Common myeloid progenitor, CD34-positive (primary cell): Measurements from ENCODE around the gene MXRA8.

Experiments used
- CTCF ChIA-PET: fragments of 350-600 bp; sonication (Branson Sonifier 250); formaldehyde crosslinking; loops from one replicate; lab custom pipeline; 2021; ENCODE audit warnings: antibody characterized with exemption; lab: Charles Lee
- POLR2A ChIA-PET: fragments of 350-600 bp; sonication (Branson Sonifier 250); formaldehyde crosslinking; loops from one replicate; lab custom pipeline; 2021; ENCODE audit warnings: antibody characterized with exemption; lab: Charles Lee
- DNase-seq, 3 donors: peaks; one replicate each; pipeline versions ENCODE4 v3.0.0 to v3.0.0-alpha.2; 2013
- H3K27ac ChIP-seq, 2 experiments: 1 replicate in 1 of 2; 2 replicates in 1 of 2; pipeline ENCODE4 v1.7.0; 2013; ENCODE audit warnings: inconsistent platforms in 2 of 2, low read length in 2 of 2, mild to moderate bottlenecking in 2 of 2, low read depth in 1 of 2, moderate library complexity in 1 of 2; ENCODE audit not compliant: severe bottlenecking in 2 of 2, insufficient read depth in 1 of 2, poor library complexity in 1 of 2
- H3K27me3 ChIP-seq, 5 experiments: replicated peaks in 2 of 5; 1 replicate in 3 of 5; 2 replicates in 2 of 5; pipeline versions ENCODE4 v1.6.1 to v1.7.0; 2013; ENCODE audit warnings: low read length in 4 of 5, mild to moderate bottlenecking in 2 of 5, moderate library complexity in 2 of 5, inconsistent platforms in 1 of 5; ENCODE audit not compliant: insufficient read depth in 5 of 5, control insufficient read depth in 4 of 5
- H3K36me3 ChIP-seq, 4 experiments: 1 replicate in 2 of 4; 2 replicates in 2 of 4; pipeline versions ENCODE4 v1.6.1 to v1.7.0; 2013; ENCODE audit warnings: low read length in 3 of 4, control low read depth in 1 of 4, mild to moderate bottlenecking in 1 of 4; ENCODE audit not compliant: control insufficient read depth in 4 of 4, insufficient read depth in 4 of 4
- H3K4me1 ChIP-seq, 4 experiments: 1 replicate in 3 of 4; 2 replicates in 1 of 4; pipeline versions ENCODE4 v1.6.1 to v1.7.1; 2013; ENCODE audit warnings: low read length in 3 of 4, mild to moderate bottlenecking in 3 of 4, control low read depth in 1 of 4, inconsistent platforms in 1 of 4, moderate library complexity in 1 of 4; ENCODE audit not compliant: control insufficient read depth in 4 of 4, insufficient read depth in 4 of 4; ENCODE audit errors: control extremely low read depth in 1 of 4
- H3K4me3 ChIP-seq, 7 experiments: 1 replicate in 4 of 7; 2 replicates in 3 of 7; pipeline versions ENCODE4 v1.5.1 to v1.7.0; 2013; ENCODE audit warnings: mild to moderate bottlenecking in 7 of 7, low read length in 6 of 7, moderate library complexity in 6 of 7, inconsistent platforms in 2 of 7, low read depth in 2 of 7, control low read depth in 1 of 7; ENCODE audit not compliant: insufficient read depth in 4 of 7, control insufficient read depth in 1 of 7; ENCODE audit errors: extremely low read depth in 1 of 7
- H3K9me3 ChIP-seq, 5 experiments: 1 replicate in 4 of 5; 2 replicates in 1 of 5; pipeline versions ENCODE4 v1.6.1 to v1.7.1; 2013; ENCODE audit warnings: low read length in 4 of 5, mild to moderate bottlenecking in 2 of 5, inconsistent platforms in 1 of 5, low read depth in 1 of 5, moderate library complexity in 1 of 5; ENCODE audit not compliant: control insufficient read depth in 4 of 5, insufficient read depth in 2 of 5; ENCODE audit errors: control extremely low read depth in 1 of 5
- WGBS: methylation state at CpG from one replicate; pipeline ENCODE4 v1.1.5; 2013; ENCODE audit not compliant: insufficient coverage; 5-methylcytosine and 5-hydroxymethylcytosine counted together

The MXRA8 gene

GRCh38 chr1:1346501-1346890 lies 11.9 kb downstream of the MXRA8 start:
- Histone ChIP-seq H3K4me1 (peaks cover 0 to 17% (median 16%) of the 10 kb centered on the region in 4 experiments), H3K9me3 (no peaks in the 10 kb centered on the region), H3K27ac (no peak overlapping the region), H3K27me3 (peaks cover 0 to 2% (median 0%) of the 10 kb centered on the region in 5 experiments), H3K36me3 (peaks cover 0 to 6% (median 1%) of the 10 kb centered on the region in 4 experiments), H3K4me3 (no peak overlapping the region)
- CTCF ChIA-PET, result interaction anchor here (0.9 to 2.2 kb wide), 3 partner anchors 25 to 29 kb away, joined by 3 to 14 read pairs (median 7); partner anchors contain the start of gene AURKAIP1
- 90% methylated on average over 6 of the region's 10 CpGs for WGBS
- no peak for DNase-seq
- POLR2A ChIA-PET, result no interaction called here

DNA sequence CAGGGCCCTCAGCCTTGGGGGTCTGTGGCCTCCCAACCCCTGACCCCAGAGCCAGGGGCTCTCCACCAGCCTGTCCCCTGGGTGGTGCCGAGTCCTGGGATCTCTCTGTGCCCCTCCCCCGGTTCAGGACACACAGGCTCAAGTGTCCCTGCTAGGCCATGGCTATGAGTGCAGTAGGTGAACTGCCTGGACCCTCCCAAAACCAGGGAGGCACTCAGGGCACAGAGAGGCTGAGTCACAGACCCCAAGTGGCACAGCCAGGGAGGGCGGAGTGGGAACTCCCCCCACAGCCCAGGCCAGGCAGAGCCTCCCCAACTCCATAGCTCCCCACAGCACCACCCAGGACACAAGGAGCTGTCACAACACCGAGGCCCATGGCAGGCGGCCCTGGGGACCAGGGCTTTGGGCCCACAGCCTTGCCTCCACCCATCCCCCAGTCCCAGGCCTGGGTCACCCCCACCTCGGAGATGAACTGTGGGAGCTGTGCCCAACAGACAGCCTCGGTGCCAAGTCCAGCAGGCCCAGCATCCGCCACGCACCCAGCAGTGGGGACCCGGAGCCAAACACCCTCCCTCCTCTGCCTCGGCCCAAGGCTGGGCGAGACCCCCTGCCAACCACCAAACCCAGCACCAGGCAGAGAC lies 12.4 kb downstream of the MXRA8 start:
- 94% methylated on average over 6 of the region's 12 CpGs for WGBS
- POLR2A ChIA-PET, result no interaction called here
- no peaks in the 10 kb centered on the region for H3K9me3 ChIP-seq
- no peaks in the 10 kb centered on the region for H3K27me3 ChIP-seq
- CTCF ChIA-PET, result interaction anchor here (0.9 to 2.2 kb wide), 2 partner anchors 26 to 29 kb away, joined by 3 to 7 read pairs; partner anchors contain the start of gene AURKAIP1
- no peak overlapping the region for H3K4me3 ChIP-seq
- no peak overlapping the region for H3K27ac ChIP-seq
- peaks cover under 1 to 11% (median 5%) of the 10 kb centered on the region in 4 experiments for H3K36me3 ChIP-seq
- no peak for DNase-seq
- H3K4me1 ChIP-seq, result peaks cover 0 to 17% (median 15%) of the 10 kb centered on the region in 4 experiments

GRCh38 chr1:1345384-1345783 lies 13.0 kb downstream of the MXRA8 start:
- Histone ChIP-seq H3K36me3 (peaks cover 3 to 17% (median 8%) of the 10 kb centered on the region in 4 experiments), H3K27me3 (no peaks in the 10 kb centered on the region), H3K9me3 (no peaks in the 10 kb centered on the region), H3K4me3 (no peak overlapping the region), H3K27ac (no peak overlapping the region), H3K4me1 (peaks cover 0 to 17% (median 15%) of the 10 kb centered on the region in 4 experiments)
- POLR2A ChIA-PET, result no interaction called here
- CTCF ChIA-PET, result interaction anchor here (2.2 kb wide), 1 partner anchor 26 kb away, joined by 7 read pairs; no protein-coding TSS in a partner anchor
- no peak for DNase-seq
- 98% methylated on average over 14 of the region's 16 CpGs for WGBS

GRCh38 chr1:1344655-1345361 lies 13.5 kb downstream of the MXRA8 start:
- POLR2A ChIA-PET, result no interaction called here
- no peaks in the 10 kb centered on the region for H3K9me3 ChIP-seq

DNA sequence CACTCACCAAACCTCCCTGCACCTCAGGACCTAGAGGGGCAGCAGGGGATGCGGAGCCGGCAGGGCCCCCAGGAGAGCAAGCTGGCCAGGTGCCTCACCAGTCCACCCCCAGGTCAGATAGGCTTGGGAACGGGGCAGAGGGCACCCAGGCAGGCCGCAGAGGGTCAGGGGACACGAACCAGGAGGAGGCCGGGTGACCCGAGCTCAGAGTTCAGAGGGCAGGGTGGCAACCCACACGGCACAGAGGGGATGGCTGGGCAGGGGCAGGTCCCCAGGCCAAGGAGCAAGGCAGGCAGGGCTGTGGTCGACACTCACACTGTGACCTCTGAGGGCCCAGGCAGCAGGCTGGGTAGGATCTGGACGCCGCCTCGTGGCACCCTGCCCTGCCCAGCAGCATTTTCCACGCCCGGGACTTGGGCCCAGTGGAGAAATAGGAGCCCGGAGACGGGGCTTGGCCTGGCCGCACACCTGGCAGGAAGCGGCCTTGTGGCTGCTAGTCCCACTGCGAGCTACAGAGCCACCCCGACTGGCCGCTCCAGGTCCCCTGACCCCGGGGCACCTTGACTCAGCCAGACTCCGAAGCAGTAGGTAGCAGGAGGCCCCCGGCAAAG lies 14.4 kb downstream of the MXRA8 start:
- H3K4me1 ChIP-seq, result peaks cover 0 to 17% (median 14%) of the 10 kb centered on the region in 4 experiments
- no peaks in the 10 kb centered on the region for H3K27me3 ChIP-seq
- H3K27ac ChIP-seq, result no peak overlapping the region
- CTCF ChIA-PET, result no interaction called here
- no peaks in the 10 kb centered on the region for H3K9me3 ChIP-seq
- H3K4me3 ChIP-seq, result no peak overlapping the region
- peaks cover 3 to 29% (median 14%) of the 10 kb centered on the region in 4 experiments for H3K36me3 ChIP-seq
- POLR2A ChIA-PET, result interaction anchor here (0.8 kb wide), 1 partner anchor 9 kb away, joined by 4 read pairs; no protein-coding TSS in a partner anchor
- WGBS, result 95% methylated on average over 24 of the region's 24 CpGs
- no peak for DNase-seq

More at GRCh38 chr1:1344655-1345361, 13.5 kb downstream of the MXRA8 start:
- no peak for DNase-seq
- Histone ChIP-seq H3K4me3 (no peak overlapping the region), H3K27ac (no peak overlapping the region), H3K4me1 (peaks cover 0 to 17% (median 15%) of the 10 kb centered on the region in 4 experiments), H3K27me3 (no peaks in the 10 kb centered on the region), H3K36me3 (peaks cover 3 to 22% (median 11%) of the 10 kb centered on the region in 4 experiments)
- WGBS, result over 99% methylated on average over 12 of the region's 15 CpGs
- CTCF ChIA-PET, result interaction anchor here (2.2 kb wide), 1 partner anchor 27 kb away, joined by 7 read pairs; no protein-coding TSS in a partner anchor

GRCh38 chr1:1342584-1343115 lies 15.7 kb downstream of the MXRA8 start:
- Histone ChIP-seq H3K36me3 (peaks cover 3 to 37% (median 18%) of the 10 kb centered on the region in 4 experiments), H3K27me3 (no peaks in the 10 kb centered on the region), H3K27ac (no peak overlapping the region), H3K4me1 (peaks cover 0 to 5% (median 3%) of the 10 kb centered on the region in 4 experiments), H3K4me3 (no peak overlapping the region), H3K9me3 (no peaks in the 10 kb centered on the region)
- CTCF ChIA-PET, result interaction anchor here (0.7 to 1.2 kb wide), 2 partner anchors 28 to 231 kb away, joined by 3 to 4 read pairs; no protein-coding TSS in a partner anchor
- no peak for DNase-seq
- 92% methylated on average over 9 of the region's 18 CpGs for WGBS
- POLR2A ChIA-PET, result no interaction called here
